PC-9 (cell line): ENCODE data around the gene SPOCK2. TPM values are rescaled to one million over a fixed set of nuclear protein-coding genes. Genes with fewer than 3 reads are reported as not detected.

Experiments used
- BruUV-seq: library from RNA; stranded (reverse); fragments of 400-500 nt; replicated peaks from 2 replicates; lab custom pipeline; 2021; lab: Mats Ljungman, UMichigan
- CTCF ChIA-PET: fragments of 300-600 bp; sonication (Branson Sonifier 250); formaldehyde crosslinking; loops from one replicate; lab custom pipeline; 2022; ENCODE audit warnings: antibody characterized with exemption; lab: Charles Lee
- POLR2A ChIA-PET: fragments of 300-600 bp; sonication (Branson Sonifier 250); formaldehyde crosslinking; loops from one replicate; lab custom pipeline; 2022; ENCODE audit warnings: antibody characterized with exemption; ENCODE audit not compliant: unreplicated experiment; lab: Charles Lee
- DNase-seq, 2 experiments: peaks; one replicate each; pipeline versions ENCODE4 v3.0.0 to v3.0.0-alpha.2; 2015 to 2022; ENCODE audit warnings: mixed read lengths in 1 of 2
- H2AFZ ChIP-seq: fragments of 200-600 bp; sonication (generic); 2 replicates; pipeline ENCODE4 v1.8.1; 2017; ENCODE audit warnings: antibody characterized with exemption
- H3F3A ChIP-seq: fragments of 200-600 bp; sonication (generic); 2 replicates; pipeline ENCODE4 v1.8.1; 2017; ENCODE audit warnings: antibody characterized with exemption, mild to moderate bottlenecking, low read depth; ENCODE audit not compliant: insufficient read depth
- H3K27ac ChIP-seq: fragments of 200-600 bp; sonication (generic); 2 replicates; pipeline ENCODE4 v1.6.1; 2016; ENCODE audit warnings: mixed run types
- H3K27me3 ChIP-seq: fragments of 200-600 bp; sonication (generic); 2 replicates; pipeline ENCODE4 v1.6.1; 2016; ENCODE audit warnings: low read depth, mixed run types; ENCODE audit not compliant: insufficient read depth
- H3K36me3 ChIP-seq: fragments of 200-600 bp; sonication (generic); 2 replicates; pipeline ENCODE4 v1.6.1; 2016; ENCODE audit warnings: low read depth, mixed run types
- H3K4me1 ChIP-seq: fragments of 200-600 bp; sonication (generic); replicated peaks from 2 replicates; pipeline ENCODE4 v1.6.1; 2016; ENCODE audit warnings: mixed run types; ENCODE audit not compliant: insufficient read depth
- H3K4me2 ChIP-seq: fragments of 200-600 bp; sonication (generic); 2 replicates; pipeline ENCODE4 v1.6.1; 2017; ENCODE audit warnings: mixed run types
- H3K4me3 ChIP-seq: fragments of 200-600 bp; sonication (generic); 2 replicates; pipeline ENCODE4 v1.6.1; 2016; ENCODE audit warnings: mixed run types
- H3K79me2 ChIP-seq: fragments of 200-600 bp; sonication (generic); 2 replicates; pipeline ENCODE4 v1.6.1; 2017; ENCODE audit warnings: low read depth, mixed run types
- H3K9me2 ChIP-seq: fragments of 200-600 bp; sonication (generic); 2 replicates; pipeline ENCODE4 v1.8.1; 2017; ENCODE audit warnings: mild to moderate bottlenecking; ENCODE audit not compliant: insufficient read depth
- H3K9me3 ChIP-seq: fragments of 200-600 bp; sonication (generic); 2 replicates; pipeline ENCODE4 v1.8.1; 2016; ENCODE audit warnings: low read depth; ENCODE audit not compliant: insufficient read depth
- H4K20me1 ChIP-seq: fragments of 200-600 bp; sonication (generic); 2 replicates; pipeline ENCODE4 v1.8.1; 2017; ENCODE audit not compliant: insufficient read depth
- EZH2 ChIP-seq: fragments of 200-600 bp; sonication (generic); IDR thresholded peaks from 2 replicates; pipeline ENCODE4 v1.8.0; 2017; ENCODE audit warnings: antibody characterized with exemption, low read depth
- intact Hi-C: fragments of 100-400 bp; cut with micrococcal nuclease; formaldehyde crosslinking; loops from one replicate; pipeline ENCODE4 v1.10.0; 2022; ENCODE audit not compliant: unreplicated experiment
- total RNA-seq: library from RNA; stranded (reverse); gene quantifications from 2 replicates; pipeline ENCODE4 v1.2.3, GENCODE V29; 2021
- TF ChIP-seq, protein P1 (sequence below): fragments of 200-600 bp; sonication (generic); conservative IDR thresholded peaks from 2 replicates; pipeline ENCODE4 v1.6.1; 2017; ENCODE audit warnings: mixed run types, antibody characterized with exemption, mild to moderate bottlenecking, moderate library complexity

The SPOCK2 gene
- total RNA-seq, 1 experiment from 2014 or later = 5.3 TPM

DNA sequence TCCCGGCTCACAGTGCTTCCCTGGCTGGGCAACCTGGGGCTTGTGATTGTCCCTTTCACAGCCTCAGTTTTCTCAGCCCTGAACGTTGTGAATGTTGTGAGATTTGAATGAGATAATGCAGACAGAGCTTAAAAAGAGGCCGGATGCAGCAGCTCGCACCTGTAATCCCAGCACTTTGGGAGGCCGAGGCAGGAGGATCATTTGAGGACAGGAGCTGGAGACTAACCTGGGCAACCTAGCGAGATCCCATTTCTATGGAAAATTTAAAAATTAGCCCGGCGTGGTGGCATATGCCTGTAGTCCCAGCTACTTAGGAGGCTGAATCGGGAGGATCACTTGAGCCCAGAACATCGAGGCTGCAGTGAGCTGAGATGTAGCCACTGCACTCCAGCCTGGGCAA lies 56.6 kb downstream of the SPOCK2 start:
- BruUV-seq = no TSS peak
- H3K9me3 ChIP-seq = peaks cover 10% of the 10 kb centered on the region
- DNase-seq = no peak
- CTCF ChIA-PET = no interaction called here
- no peak overlapping the region for H3K4me3 ChIP-seq
- H3K9me2 ChIP-seq = no peaks in the 10 kb centered on the region
- no peak overlapping the region for H2AFZ ChIP-seq
- H3K4me1 ChIP-seq = peaks cover 18% of the 10 kb centered on the region
- H3K36me3 ChIP-seq = no peaks in the 10 kb centered on the region
- no peaks in the 10 kb centered on the region for H3K79me2 ChIP-seq
- H3K4me2 ChIP-seq = no peak overlapping the region
- TF ChIP-seq EZH2 = no peak
- TF ChIP-seq, protein P1, sequence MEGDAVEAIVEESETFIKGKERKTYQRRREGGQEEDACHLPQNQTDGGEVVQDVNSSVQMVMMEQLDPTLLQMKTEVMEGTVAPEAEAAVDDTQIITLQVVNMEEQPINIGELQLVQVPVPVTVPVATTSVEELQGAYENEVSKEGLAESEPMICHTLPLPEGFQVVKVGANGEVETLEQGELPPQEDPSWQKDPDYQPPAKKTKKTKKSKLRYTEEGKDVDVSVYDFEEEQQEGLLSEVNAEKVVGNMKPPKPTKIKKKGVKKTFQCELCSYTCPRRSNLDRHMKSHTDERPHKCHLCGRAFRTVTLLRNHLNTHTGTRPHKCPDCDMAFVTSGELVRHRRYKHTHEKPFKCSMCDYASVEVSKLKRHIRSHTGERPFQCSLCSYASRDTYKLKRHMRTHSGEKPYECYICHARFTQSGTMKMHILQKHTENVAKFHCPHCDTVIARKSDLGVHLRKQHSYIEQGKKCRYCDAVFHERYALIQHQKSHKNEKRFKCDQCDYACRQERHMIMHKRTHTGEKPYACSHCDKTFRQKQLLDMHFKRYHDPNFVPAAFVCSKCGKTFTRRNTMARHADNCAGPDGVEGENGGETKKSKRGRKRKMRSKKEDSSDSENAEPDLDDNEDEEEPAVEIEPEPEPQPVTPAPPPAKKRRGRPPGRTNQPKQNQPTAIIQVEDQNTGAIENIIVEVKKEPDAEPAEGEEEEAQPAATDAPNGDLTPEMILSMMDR = no peak
- intact Hi-C loops = no loop called here
- POLR2A ChIA-PET = interaction anchor here (0.6 kb wide), 1 partner anchor 1124 kb away, joined by 6 read pairs; no protein-coding TSS in a partner anchor
- no peaks in the 10 kb centered on the region for H4K20me1 ChIP-seq
- peaks cover 21% of the 10 kb centered on the region; the same call in 1 of the 2 replicates for H3F3A ChIP-seq
- H3K27me3 ChIP-seq = no peaks in the 10 kb centered on the region
- H3K27ac ChIP-seq = no peak overlapping the region

DNA sequence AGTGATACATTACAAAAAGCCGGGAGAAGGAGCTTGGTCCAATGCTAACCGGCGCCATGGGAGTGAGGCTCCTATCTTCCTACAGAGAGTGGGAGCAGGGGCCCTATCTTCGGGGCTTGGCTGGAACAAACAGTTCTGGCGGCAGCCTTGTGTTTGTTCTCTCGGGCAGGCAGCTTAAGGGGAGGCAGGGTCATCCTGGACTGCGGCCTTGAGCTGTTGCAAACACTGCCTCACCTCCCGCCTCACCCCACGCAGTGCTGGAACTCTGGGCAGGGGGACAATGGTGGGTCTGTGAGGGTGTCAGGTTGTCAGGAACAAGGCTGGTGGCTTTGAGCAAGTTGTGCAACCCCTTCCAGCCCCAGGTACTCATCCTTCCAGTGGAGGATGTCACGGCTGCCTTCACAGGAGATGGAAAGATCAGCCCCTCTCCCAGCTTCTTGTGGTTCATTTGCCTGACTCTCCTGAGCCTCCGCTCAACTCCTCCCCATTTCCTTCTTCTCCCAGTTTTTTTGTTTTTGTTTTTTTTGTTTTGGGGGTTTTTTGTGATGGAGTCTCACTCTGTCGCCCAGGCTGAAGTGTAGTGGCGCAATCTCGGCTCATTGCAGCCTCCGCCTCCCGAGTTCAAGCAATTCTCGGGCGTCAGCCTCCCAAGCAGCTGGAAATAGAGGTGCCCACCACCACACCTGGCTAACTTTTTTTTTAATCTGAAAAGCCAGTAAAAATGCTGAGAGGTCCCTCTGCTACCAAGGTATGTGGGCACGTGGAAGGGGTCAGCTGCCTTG lies 57.4 kb downstream of the SPOCK2 start:
- H3K9me3 ChIP-seq = peaks cover 10% of the 10 kb centered on the region
- no peaks in the 10 kb centered on the region for H3K79me2 ChIP-seq
- H3K36me3 ChIP-seq = no peaks in the 10 kb centered on the region
- H3K27ac ChIP-seq = no peak overlapping the region
- ChIA-PET CTCF (no interaction called here), POLR2A (no interaction called here)
- BruUV-seq = no TSS peak
- peaks cover 21% of the 10 kb centered on the region; the same call in 1 of the 2 replicates for H3F3A ChIP-seq
- H3K4me3 ChIP-seq = no peak overlapping the region
- intact Hi-C loops = no loop called here
- no peaks in the 10 kb centered on the region for H3K27me3 ChIP-seq
- H3K4me2 ChIP-seq = no peak overlapping the region
- no peak for TF ChIP-seq EZH2
- TF ChIP-seq, protein P1 = no peak
- no peaks in the 10 kb centered on the region for H4K20me1 ChIP-seq
- no peak for DNase-seq
- no peaks in the 10 kb centered on the region for H3K9me2 ChIP-seq
- peaks cover 18% of the 10 kb centered on the region for H3K4me1 ChIP-seq
- no peak overlapping the region for H2AFZ ChIP-seq

DNA sequence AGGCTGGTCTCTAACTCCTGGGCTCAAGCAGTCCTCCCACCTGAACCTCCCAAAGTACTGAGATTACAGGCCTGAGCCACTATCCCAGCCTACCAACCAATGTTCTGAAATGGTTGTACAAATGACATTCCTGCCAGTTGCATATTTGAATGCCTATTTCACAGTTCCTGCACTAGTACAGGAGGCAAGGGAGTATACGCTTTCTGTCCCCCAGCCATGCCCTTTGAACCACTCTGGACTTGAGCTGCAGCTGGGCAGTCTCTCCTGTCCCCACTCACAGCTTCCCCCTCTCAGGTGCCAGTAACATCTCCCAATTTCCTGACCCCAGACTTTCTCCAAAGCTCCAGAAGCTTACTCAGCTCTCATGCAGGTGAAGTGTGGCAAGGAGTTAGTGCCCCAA lies 58.9 kb downstream of the SPOCK2 start:
- DNase-seq = no peak
- no peak overlapping the region for H2AFZ ChIP-seq
- H3K79me2 ChIP-seq = no peaks in the 10 kb centered on the region
- no TSS peak for BruUV-seq
- no peak overlapping the region for H3K4me2 ChIP-seq
- H3K36me3 ChIP-seq = no peaks in the 10 kb centered on the region
- H3K27me3 ChIP-seq = no peaks in the 10 kb centered on the region
- ChIA-PET POLR2A (no interaction called here), CTCF (interaction anchor here (0.5 kb wide), 1 partner anchor 133 kb away, joined by 4 read pairs; no protein-coding TSS in a partner anchor)
- no peak overlapping the region for H3K4me3 ChIP-seq
- H3K27ac ChIP-seq = no peak overlapping the region
- H3K9me3 ChIP-seq = peaks cover 10% of the 10 kb centered on the region
- H3K9me2 ChIP-seq = no peaks in the 10 kb centered on the region
- H3F3A ChIP-seq = peaks cover 21% of the 10 kb centered on the region; the same call in 1 of the 2 replicates
- intact Hi-C loops = no loop called here
- no peaks in the 10 kb centered on the region for H4K20me1 ChIP-seq
- TF ChIP-seq, protein P1 = no peak
- TF ChIP-seq EZH2 = no peak
- H3K4me1 ChIP-seq = peaks cover 18% of the 10 kb centered on the region
